Activated naive CD4-positive, alpha-beta T cell treated with anti-CD3 and anti-CD28 coated beads, Interleukin-2, amount 10 ng/mL, durations not matched to agents 7 days and 5 days (primary cell): Measurements from ENCODE around the gene SPATA3.
"Not testable (repeated sequence)": the region's sequence is repeated elsewhere in the genome, so short reads cannot be mapped to it uniquely, and the experiment has no call there.

ENCODE experiments used
- CTCF ChIA-PET: fragments of 350-600 bp; sonication (Branson Sonifier 250); formaldehyde crosslinking; loops from one replicate; lab custom pipeline; 2021; ENCODE audit warnings: antibody characterized with exemption; lab: Charles Lee
- DNase-seq: peaks from one replicate; pipeline ENCODE4 v3.0.0-alpha.2; 2020
- H3K27ac Mint-ChIP-seq: one replicate; pipeline ENCODE4 v1.8.0; 2021; ENCODE audit warnings: mild to moderate bottlenecking, moderate library complexity, mixed read lengths
- H3K27me3 Mint-ChIP-seq: one replicate; pipeline ENCODE4 v1.8.0; 2021; ENCODE audit warnings: mild to moderate bottlenecking, mixed read lengths
- H3K36me3 Mint-ChIP-seq: one replicate; pipeline ENCODE4 v1.8.0; 2021; ENCODE audit warnings: mixed read lengths
- H3K4me1 Mint-ChIP-seq: one replicate; pipeline ENCODE4 v1.8.0; 2021; ENCODE audit warnings: mixed read lengths
- H3K4me3 Mint-ChIP-seq: one replicate; pipeline ENCODE4 v1.8.0; 2021; ENCODE audit warnings: mild to moderate bottlenecking, moderate library complexity, mixed read lengths
- H3K9me3 Mint-ChIP-seq: one replicate; pipeline ENCODE4 v1.8.0; 2021; ENCODE audit warnings: mixed read lengths

Gene SPATA3

GRCh38 chr2:231010201-231010730 lies 14.3 kb downstream of the SPATA3 start:
- H3K27ac Mint-ChIP-seq = no peak overlapping the region
- H3K36me3 Mint-ChIP-seq = no peaks in the 10 kb centered on the region
- CTCF ChIA-PET = interaction anchor here (0.6 kb wide), 1 partner anchor 1017 kb away, joined by 3 read pairs; no protein-coding TSS in a partner anchor
- DNase-seq = no peak
- peaks cover 42% of the 10 kb centered on the region for H3K27me3 Mint-ChIP-seq
- H3K9me3 Mint-ChIP-seq = peaks cover 3% of the 10 kb centered on the region
- H3K4me1 Mint-ChIP-seq = no peaks in the 10 kb centered on the region
- H3K4me3 Mint-ChIP-seq = no peak overlapping the region

GRCh38 chr2:231011526-231011925 lies 15.6 kb downstream of the SPATA3 start:
- no peak overlapping the region for H3K27ac Mint-ChIP-seq
- H3K27me3 Mint-ChIP-seq = peaks cover 49% of the 10 kb centered on the region
- no peaks in the 10 kb centered on the region for H3K4me1 Mint-ChIP-seq
- CTCF ChIA-PET = no interaction called here
- DNase-seq = no peak
- H3K36me3 Mint-ChIP-seq = no peaks in the 10 kb centered on the region
- no peak overlapping the region for H3K4me3 Mint-ChIP-seq
- H3K9me3 Mint-ChIP-seq = no peaks in the 10 kb centered on the region

GRCh38 chr2:231012463-231012862 lies 16.5 kb downstream of the SPATA3 start:
- CTCF ChIA-PET = no interaction called here
- no peaks in the 10 kb centered on the region for H3K4me1 Mint-ChIP-seq
- H3K4me3 Mint-ChIP-seq = no peak overlapping the region
- peaks cover 52% of the 10 kb centered on the region for H3K27me3 Mint-ChIP-seq
- no peaks in the 10 kb centered on the region for H3K9me3 Mint-ChIP-seq
- no peak for DNase-seq
- no peak overlapping the region for H3K27ac Mint-ChIP-seq
- H3K36me3 Mint-ChIP-seq = no peaks in the 10 kb centered on the region

GRCh38 chr2:231013820-231014219 lies 17.9 kb downstream of the SPATA3 start:
- Mint-ChIP-seq H3K27me3 (peaks cover 50% of the 10 kb centered on the region), H3K27ac (no peak overlapping the region), H3K36me3 (no peaks in the 10 kb centered on the region), H3K4me3 (no peak overlapping the region), H3K4me1 (no peaks in the 10 kb centered on the region), H3K9me3 (no peaks in the 10 kb centered on the region)
- no peak for DNase-seq
- CTCF ChIA-PET = no interaction called here

- no peak for DNase-seq
- CTCF ChIA-PET = no interaction called here
- Mint-ChIP-seq H3K4me3 (no peak overlapping the region), H3K4me1 (no peaks in the 10 kb centered on the region), H3K27me3 (peaks cover 52% of the 10 kb centered on the region), H3K9me3 (no peaks in the 10 kb centered on the region), H3K36me3 (no peaks in the 10 kb centered on the region), H3K27ac (no peak overlapping the region)
Measured at GRCh38 chr2:231015478-231015877, 19.6 kb downstream of the SPATA3 start.

GRCh38 chr2:231015926-231016325 lies 20.0 kb downstream of the SPATA3 start:
- Mint-ChIP-seq H3K4me1 (no peaks in the 10 kb centered on the region), H3K4me3 (no peak overlapping the region), H3K27ac (no peak overlapping the region), H3K9me3 (no peaks in the 10 kb centered on the region), H3K27me3 (peaks cover 52% of the 10 kb centered on the region), H3K36me3 (no peaks in the 10 kb centered on the region)
- no peak for DNase-seq
- CTCF ChIA-PET = no interaction called here

- no peak for DNase-seq
- Mint-ChIP-seq H3K4me1 (no peaks in the 10 kb centered on the region), H3K36me3 (no peaks in the 10 kb centered on the region), H3K27ac (no peak overlapping the region), H3K27me3 (peaks cover 46% of the 10 kb centered on the region), H3K4me3 (no peak overlapping the region), H3K9me3 (no peaks in the 10 kb centered on the region)
- CTCF ChIA-PET = interaction anchor here (2.3 kb wide), 1 partner anchor 8 kb away, joined by 5 read pairs; no protein-coding TSS in a partner anchor
Measured at GRCh38 chr2:231016566-231017230, 20.8 kb downstream of the SPATA3 start.

- H3K4me3 Mint-ChIP-seq = no peak overlapping the region
- H3K27ac Mint-ChIP-seq = no peak overlapping the region
- no peak for DNase-seq
- H3K36me3 Mint-ChIP-seq = no peaks in the 10 kb centered on the region
- H3K4me1 Mint-ChIP-seq = no peaks in the 10 kb centered on the region
- CTCF ChIA-PET = interaction anchor here (2.3 kb wide), 1 partner anchor 9 kb away, joined by 5 read pairs; no protein-coding TSS in a partner anchor
- peaks cover 41% of the 10 kb centered on the region for H3K27me3 Mint-ChIP-seq
- no peaks in the 10 kb centered on the region for H3K9me3 Mint-ChIP-seq
Measured at GRCh38 chr2:231017231-231017598, 21.3 kb downstream of the SPATA3 start.

- H3K27me3 Mint-ChIP-seq = peaks cover 42% of the 10 kb centered on the region
- no peaks in the 10 kb centered on the region for H3K9me3 Mint-ChIP-seq
- H3K27ac Mint-ChIP-seq = no peak overlapping the region
- CTCF ChIA-PET = interaction anchor here (2.3 kb wide), 1 partner anchor 10 kb away, joined by 5 read pairs; no protein-coding TSS in a partner anchor
- H3K4me3 Mint-ChIP-seq = no peak overlapping the region
- H3K36me3 Mint-ChIP-seq = no peaks in the 10 kb centered on the region
- DNase-seq = no peak
- H3K4me1 Mint-ChIP-seq = no peaks in the 10 kb centered on the region
Measured at GRCh38 chr2:231018184-231018583, 22.3 kb downstream of the SPATA3 start.

- DNase-seq, H3K9me3 Mint-ChIP-seq, CTCF ChIA-PET, H3K36me3 Mint-ChIP-seq, H3K4me3 Mint-ChIP-seq, H3K4me1 Mint-ChIP-seq, H3K27ac Mint-ChIP-seq: not testable (repeated sequence)
- H3K27me3 Mint-ChIP-seq = peaks cover 17% of the 10 kb centered on the region
Measured at GRCh38 chr2:231025059-231025458, 29.1 kb downstream of the SPATA3 start.

- Mint-ChIP-seq H3K27me3 (peaks cover 40% of the 10 kb centered on the region), H3K4me3 (no peak overlapping the region), H3K36me3 (no peaks in the 10 kb centered on the region), H3K9me3 (no peaks in the 10 kb centered on the region), H3K4me1 (no peaks in the 10 kb centered on the region), H3K27ac (no peak overlapping the region)
- CTCF ChIA-PET = interaction anchor here (1.4 kb wide), 1 partner anchor 22 kb away, joined by 3 read pairs; no protein-coding TSS in a partner anchor
- DNase-seq = no peak
Measured at GRCh38 chr2:231028889-231029288, 33.0 kb downstream of the SPATA3 start.

- Mint-ChIP-seq H3K27me3 (peaks cover 45% of the 10 kb centered on the region), H3K9me3 (no peaks in the 10 kb centered on the region), H3K27ac (no peak overlapping the region), H3K36me3 (no peaks in the 10 kb centered on the region), H3K4me3 (no peak overlapping the region), H3K4me1 (no peaks in the 10 kb centered on the region)
- no peak for DNase-seq
- CTCF ChIA-PET = interaction anchor here (1.1 to 1.4 kb wide), 2 partner anchors 18 to 21 kb away, joined by 3 read pairs; no protein-coding TSS in a partner anchor
Measured at GRCh38 chr2:231029563-231029962, 33.6 kb downstream of the SPATA3 start.

- H3K36me3 Mint-ChIP-seq = no peaks in the 10 kb centered on the region
- CTCF ChIA-PET = interaction anchor here (1.1 kb wide), 1 partner anchor 17 kb away, joined by 3 read pairs; no protein-coding TSS in a partner anchor
- peaks cover 55% of the 10 kb centered on the region for H3K27me3 Mint-ChIP-seq
- no peak overlapping the region for H3K27ac Mint-ChIP-seq
- DNase-seq = no peak
- H3K9me3 Mint-ChIP-seq = no peaks in the 10 kb centered on the region
- no peaks in the 10 kb centered on the region for H3K4me1 Mint-ChIP-seq
- no peak overlapping the region for H3K4me3 Mint-ChIP-seq
Measured at GRCh38 chr2:231030725-231031124, 34.8 kb downstream of the SPATA3 start.

- no peaks in the 10 kb centered on the region for H3K9me3 Mint-ChIP-seq
- H3K36me3 Mint-ChIP-seq = no peaks in the 10 kb centered on the region
- peaks cover 66% of the 10 kb centered on the region for H3K27me3 Mint-ChIP-seq
- no peak for DNase-seq
- CTCF ChIA-PET = no interaction called here
- no peak overlapping the region for H3K4me3 Mint-ChIP-seq
- H3K27ac Mint-ChIP-seq = no peak overlapping the region
- H3K4me1 Mint-ChIP-seq = peaks cover 2% of the 10 kb centered on the region
Measured at GRCh38 chr2:231032575-231033140, 36.7 kb downstream of the SPATA3 start.
